Stimulated activated CD4-positive, alpha-beta T cell treated with anti-CD3 and anti-CD28 coated beads, Interleukin-4, amount 100 ng/mL, for 4 hours (primary cell): ENCODE measurements around the gene RPS6KL1.

Experiments
- DNase-seq, 2 experiments: peaks; one replicate each; pipeline ENCODE4 v3.0.0-alpha.2; 2020

The RPS6KL1 gene

GRCh38 chr14:74951443-74952179 lies 28.6 kb upstream of the RPS6KL1 start:
- DNase-seq: no peak

- DNase-seq: no peak
Measured at GRCh38 chr14:74950795-74951442, 27.9 kb upstream of the RPS6KL1 start.

- no peak for DNase-seq
Measured at GRCh38 chr14:74949859-74950573, 27.0 kb upstream of the RPS6KL1 start.

GRCh38 chr14:74949191-74949601 lies 26.1 kb upstream of the RPS6KL1 start:
- DNase-seq: no peak

- DNase-seq: no peak
Measured at GRCh38 chr14:74948228-74949175, 25.4 kb upstream of the RPS6KL1 start.

GRCh38 chr14:74947353-74948227 lies 24.5 kb upstream of the RPS6KL1 start:
- DNase-seq: no peak

GRCh38 chr14:74946659-74947281 lies 23.7 kb upstream of the RPS6KL1 start:
- DNase-seq: no peak

- DNase-seq: peak; percentile 62 to 63
Measured at GRCh38 chr14:74945852-74946658, 23.0 kb upstream of the RPS6KL1 start.

- no peak for DNase-seq
Measured at GRCh38 chr14:74945261-74945851, 22.3 kb upstream of the RPS6KL1 start.

- peak; percentile 14 to 17 for DNase-seq
Measured at GRCh38 chr14:74942608-74943007, 19.5 kb upstream of the RPS6KL1 start.

- DNase-seq: no peak
Measured at GRCh38 chr14:74942181-74942580, 19.1 kb upstream of the RPS6KL1 start.

GRCh38 chr14:74941676-74942097 lies 18.6 kb upstream of the RPS6KL1 start:
- DNase-seq: peak; percentile 58 to 60

GRCh38 chr14:74940956-74941565 lies 18.0 kb upstream of the RPS6KL1 start:
- DNase-seq: no peak

GRCh38 chr14:74938531-74939495 lies 15.8 kb upstream of the RPS6KL1 start:
- DNase-seq: no peak

- DNase-seq: no peak
Measured at GRCh38 chr14:74937171-74937570, 14.1 kb upstream of the RPS6KL1 start.

GRCh38 chr14:74936731-74937130 lies 13.7 kb upstream of the RPS6KL1 start:
- no peak for DNase-seq

- no peak for DNase-seq
Measured at GRCh38 chr14:74936151-74936550, 13.1 kb upstream of the RPS6KL1 start.

GRCh38 chr14:74935360-74935680 lies 12.3 kb upstream of the RPS6KL1 start:
- DNase-seq: no peak
